ENCODE data around the gene GPR32.

Gene GPR32

GRCh38 chr19:50784710-50785109 is 14.4 kb downstream of the GPR32 start:
- DNase-seq, result no peak

- no peak for DNase-seq
Measured at GRCh38 chr19:50785329-50785728, 15.1 kb downstream of the GPR32 start.

GRCh38 chr19:50790396-50790795 is 20.1 kb downstream of the GPR32 start, which contains the start of gene ACP4:
Gene ACP4, plus strand, starts transcription at chr19:50790415. Its CDS starts 0 bp downstream, at chr19:50790415.
- DNase-seq, result no peak

GRCh38 chr19:50790922-50791467 is 20.7 kb downstream of the GPR32 start:
- DNase-seq, result no peak

- no peak for DNase-seq
Measured at GRCh38 chr19:50791594-50792271, 21.5 kb downstream of the GPR32 start.

GRCh38 chr19:50792272-50793250 is 22.3 kb downstream of the GPR32 start:
- no peak for DNase-seq

GRCh38 chr19:50793558-50794065 is 23.3 kb downstream of the GPR32 start:
- no peak for DNase-seq

GRCh38 chr19:50794074-50794875 is 24.0 kb downstream of the GPR32 start:
- no peak for DNase-seq

GRCh38 chr19:50794876-50795663 is 24.8 kb downstream of the GPR32 start:
- DNase-seq, result no peak

GRCh38 chr19:50795664-50796073 is 25.4 kb downstream of the GPR32 start:
- DNase-seq, result no peak

- DNase-seq, result no peak
Measured at GRCh38 chr19:50796128-50796633, 25.9 kb downstream of the GPR32 start.

GRCh38 chr19:50796634-50797428 is 26.6 kb downstream of the GPR32 start:
- no peak for DNase-seq

- DNase-seq, result no peak
Measured at GRCh38 chr19:50797429-50797780, 27.1 kb downstream of the GPR32 start.

- DNase-seq, result no peak
Measured at GRCh38 chr19:50797781-50798658, 27.8 kb downstream of the GPR32 start.

- DNase-seq, result no peak
Measured at GRCh38 chr19:50798659-50799546, 28.6 kb downstream of the GPR32 start.

- DNase-seq, result no peak
Measured at GRCh38 chr19:50799547-50799851, 29.2 kb downstream of the GPR32 start.

- DNase-seq, result no peak
Measured at GRCh38 chr19:50801107-50801506, 30.8 kb downstream of the GPR32 start.

GRCh38 chr19:50803633-50804419 is 33.6 kb downstream of the GPR32 start:
- DNase-seq, result no peak
